ENCODE results near the gene NUCKS1.

GRCh38 chr1:205787287-205787916, 37.4 kb upstream of the NUCKS1 start:
- TF ChIP-seq CTCF (conservative IDR thresholded peaks at IDR 0.05; ENCODE audit: low read length): no peak
- TF ChIP-seq EZH2phosphoT487 (IDR thresholded peaks at IDR 0.05; ENCODE audit: borderline replicate concordance): no peak
